Heart left ventricle (tissue), 16 donors: Measurements from ENCODE around the gene ST6GALNAC5. TPM values are rescaled to one million over a fixed set of nuclear protein-coding genes. Genes with fewer than 3 reads are reported as not detected.
"Not testable (repeated sequence)": the region's sequence is repeated elsewhere in the genome, so short reads cannot be mapped to it uniquely, and the experiment has no call there.

ENCODE experiments used
- ATAC-seq, 4 donors: fragments of 200-7000 bp; cut with Tn5 transposase; one replicate each; pipeline ENCODE4 v1.9.1; 2020 to 2022; ENCODE audit warnings: moderate library complexity in 4 of 4, mild to moderate bottlenecking in 3 of 4, moderate number of reproducible peaks in 1 of 4
- DNase-seq, 5 donors: peaks; one replicate each; pipeline ENCODE4 v3.0.0-alpha.2; 2020
- H3K27ac ChIP-seq, 12 donors: fragments of 200-600 bp; sonication (generic) in 4 of 12; one replicate each; pipeline versions ENCODE4 v1.5.0 to v1.8.0; 2016 to 2022; ENCODE audit warnings: mild to moderate bottlenecking in 2 of 12
- H3K27me3 ChIP-seq, 9 donors: fragments of 200-600 bp; sonication (generic) in 2 of 9; one replicate each; pipeline versions ENCODE4 v1.5.1 to v1.8.0; 2016 to 2022; ENCODE audit warnings: mild to moderate bottlenecking in 3 of 9
- H3K36me3 ChIP-seq, 9 donors: fragments of 200-600 bp; sonication (generic) in 2 of 9; one replicate each; pipeline versions ENCODE4 v1.5.0 to v1.8.0; 2018 to 2022; ENCODE audit warnings: mild to moderate bottlenecking in 2 of 9
- H3K4me1 ChIP-seq, 12 donors: fragments of 200-600 bp; sonication (generic) in 4 of 12; one replicate each; pipeline versions ENCODE4 v1.5.0 to v1.8.0; 2016 to 2022; ENCODE audit warnings: mild to moderate bottlenecking in 3 of 12
- H3K4me3 ChIP-seq, 12 donors: fragments of 200-600 bp; sonication (generic) in 4 of 12; one replicate each; pipeline versions ENCODE4 v1.5.0 to v1.8.0; 2017 to 2022; ENCODE audit warnings: mild to moderate bottlenecking in 9 of 12, moderate library complexity in 4 of 12
- H3K9me3 ChIP-seq, 12 donors: fragments of 200-600 bp; sonication (generic) in 4 of 12; one replicate each; pipeline versions ENCODE4 v1.5.0 to v1.8.0; 2016 to 2022; ENCODE audit warnings: mild to moderate bottlenecking in 1 of 12
- POLR2A ChIP-seq, 2 donors: fragments of 450-650 bp; IDR thresholded peaks; one replicate each; pipeline ENCODE4 v1.6.1; 2017; ENCODE audit warnings: antibody characterized with exemption in 2 of 2, mild to moderate bottlenecking in 2 of 2, moderate library complexity in 2 of 2
- WGBS, 4 donors: extraction: QIAGEN DNeasy Blood & Tissue Kit in 2 of 4; methylation state at CpG; one replicate each; pipeline versions ENCODE4 v1.1.5 to v1.1.7; 2013 to 2018; 5-methylcytosine and 5-hydroxymethylcytosine counted together
- intact Hi-C, 10 donors: fragments of 100-400 bp; cut with DNase I; formaldehyde crosslinking; loops; one replicate each; pipeline versions ENCODE4 v1.11.1 to v1.14.2; 2022
- polyA plus RNA-seq, 2 donors: library from polyadenylated mRNA; stranded (reverse); fragments of 200-250 nt; gene quantifications; one replicate each; pipeline ENCODE4 v1.2.3, GENCODE V29; 2013
- total RNA-seq, 9 donors: library from RNA; depleted of rRNA in 2 of 9; stranded (reverse); fragments of >200 nt in 2 of 9; fragmentation: NEBNext Ultra II Directional in 3 of 9; extraction: Animal tissue kit (Norgen Biotek cat#: 25700) in 3 of 9; gene quantifications; one replicate each; pipeline versions ENCODE4 v1.1.0 to v1.2.4, GENCODE V29; 2016 to 2023
- TF ChIP-seq, protein P1 (sequence below), 12 donors: fragments of 200-600 bp; sonication (generic) in 4 of 12; IDR thresholded peaks; one replicate each; pipeline versions ENCODE4 v1.5.0 to v1.8.0; 2018 to 2022; ENCODE audit warnings: antibody characterized with exemption in 12 of 12, mild to moderate bottlenecking in 5 of 12
- donor health status: ischemic (EF 13 %, LVEDD 7.1; RV severe dilation, severe dysfunction).
- donor health status: healthy with polysubstance abuse.
- donor health status: DM: no; HTN: yes; CAD: no.
- donor health status: DM: no; HTN: no; CAD: no.
- donor health status: ischemic (EF 25% LVEDD 6.9; RV normal size, moderate dysfunction).
- donor health status: ischemic (EF 25% LVEDD 5.7; RV mildly dilated, moderate dysfunction).
- donor health status: healthy.
- donor health status: DM: yes; HTN: yes; CAD: no.
- donor health status: ischemic (EF 35%, LVEDD 5.7; RV mildly dilated, moderate dysfunction).
- donor health status: nonischemic (EF 11% LVEDD 7.7; RV severe dilation, severe dysfunction).
- donor health status: DM: yes; HTN: yes; CAD: no.
- donor health status: PGD.
- donor health status: ischemic (EF 29% LVEDD 5.4; RV normal size, mild dysfunction).
- donor health status: nonischemic (EF 23%, LVEDD 6.1; RV moderate dilation, normal function).

ST6GALNAC5 gene
- total and polyA plus RNA-seq, 11 donors, result 0.14 to 0.83 (median 0.45) TPM; not detected in 2

DNA sequence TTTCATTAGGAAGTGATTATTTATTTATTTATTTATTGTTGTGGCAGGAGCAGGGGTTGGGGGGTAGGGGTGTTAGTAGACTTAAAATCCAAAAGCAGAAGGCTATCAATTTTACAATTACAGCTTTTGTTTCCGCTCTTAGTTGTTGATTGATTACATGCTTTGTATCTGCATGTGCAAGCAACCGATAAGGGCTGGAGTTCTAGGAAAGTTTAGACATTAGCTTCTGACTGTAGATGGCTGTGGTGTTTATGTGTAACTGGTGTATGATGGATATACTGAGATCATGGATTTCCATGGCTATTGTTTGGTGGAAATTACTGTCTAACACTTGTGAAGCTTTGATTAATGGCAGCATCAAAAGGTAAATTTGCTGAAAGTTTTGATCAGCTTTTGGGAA is 2.8 kb downstream of the ST6GALNAC5 start:
- ATAC-seq (no peak), DNase-seq (no peak)
- Histone ChIP-seq H3K36me3 (no peaks in the 10 kb centered on the region), H3K27ac (no peak overlapping the region), H3K4me1 (peaks cover 0 to 22% (median 15%) of the 10 kb centered on the region in 12 donors), H3K4me3 (no peak overlapping the region), H3K9me3 (no peaks in the 10 kb centered on the region), H3K27me3 (peaks cover 5 to 63% (median 39%) of the 10 kb centered on the region in 9 donors)
- intact Hi-C loops, result no loop called here
- TF ChIP-seq, protein P1, sequence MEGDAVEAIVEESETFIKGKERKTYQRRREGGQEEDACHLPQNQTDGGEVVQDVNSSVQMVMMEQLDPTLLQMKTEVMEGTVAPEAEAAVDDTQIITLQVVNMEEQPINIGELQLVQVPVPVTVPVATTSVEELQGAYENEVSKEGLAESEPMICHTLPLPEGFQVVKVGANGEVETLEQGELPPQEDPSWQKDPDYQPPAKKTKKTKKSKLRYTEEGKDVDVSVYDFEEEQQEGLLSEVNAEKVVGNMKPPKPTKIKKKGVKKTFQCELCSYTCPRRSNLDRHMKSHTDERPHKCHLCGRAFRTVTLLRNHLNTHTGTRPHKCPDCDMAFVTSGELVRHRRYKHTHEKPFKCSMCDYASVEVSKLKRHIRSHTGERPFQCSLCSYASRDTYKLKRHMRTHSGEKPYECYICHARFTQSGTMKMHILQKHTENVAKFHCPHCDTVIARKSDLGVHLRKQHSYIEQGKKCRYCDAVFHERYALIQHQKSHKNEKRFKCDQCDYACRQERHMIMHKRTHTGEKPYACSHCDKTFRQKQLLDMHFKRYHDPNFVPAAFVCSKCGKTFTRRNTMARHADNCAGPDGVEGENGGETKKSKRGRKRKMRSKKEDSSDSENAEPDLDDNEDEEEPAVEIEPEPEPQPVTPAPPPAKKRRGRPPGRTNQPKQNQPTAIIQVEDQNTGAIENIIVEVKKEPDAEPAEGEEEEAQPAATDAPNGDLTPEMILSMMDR (IDR thresholded peaks at IDR 0.05), result no peak
- no peak for TF ChIP-seq POLR2A (IDR thresholded peaks at IDR 0.05)
- 67 to 81% (median 75%) methylated on average over 2 of the region's 2 CpGs for WGBS, 4 donors

DNA sequence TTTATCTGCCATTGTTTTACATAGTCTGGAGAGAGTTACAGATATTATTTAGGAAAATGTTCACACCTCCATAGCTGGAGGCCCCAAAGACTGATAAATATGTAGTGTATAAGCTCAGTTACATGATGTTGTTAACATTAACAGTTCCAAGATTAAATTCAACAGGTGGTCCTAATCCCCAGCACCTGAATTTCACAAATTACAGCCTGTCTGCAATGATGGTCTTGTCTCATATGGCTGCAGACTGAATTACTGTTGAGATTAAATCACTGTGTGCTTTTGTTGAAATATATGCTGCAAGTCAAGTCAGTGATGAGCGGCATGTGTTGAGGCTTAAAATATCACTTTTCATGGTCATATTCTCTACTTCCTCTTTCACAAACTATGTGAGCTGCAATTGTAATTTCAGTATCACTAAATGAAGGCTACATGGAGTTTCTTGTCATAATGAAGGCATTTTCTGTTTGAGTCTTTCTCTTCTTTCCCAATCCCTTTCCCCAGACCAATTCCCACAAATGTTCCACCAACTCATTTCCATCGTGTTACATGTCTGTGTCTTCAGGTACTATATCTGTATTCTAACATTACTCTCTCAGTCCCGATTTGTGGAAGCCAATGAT is 4.2 kb downstream of the ST6GALNAC5 start:
- ATAC-seq (no peak), DNase-seq (no peak)
- H3K36me3 ChIP-seq, result no peaks in the 10 kb centered on the region
- TF ChIP-seq POLR2A (IDR thresholded peaks at IDR 0.05), result no peak
- TF ChIP-seq, protein P1 (IDR thresholded peaks at IDR 0.05), result no peak
- no peak overlapping the region for H3K4me3 ChIP-seq
- 76 to 84% (median 79%) methylated on average over 3 of the region's 3 CpGs for WGBS, 4 donors
- intact Hi-C loops, result no loop called here
- H3K9me3 ChIP-seq, result no peaks in the 10 kb centered on the region
- peaks cover 0 to 22% (median 15%) of the 10 kb centered on the region in 12 donors for H3K4me1 ChIP-seq
- peaks cover 3 to 49% (median 34%) of the 10 kb centered on the region in 9 donors for H3K27me3 ChIP-seq
- no peak overlapping the region for H3K27ac ChIP-seq

DNA sequence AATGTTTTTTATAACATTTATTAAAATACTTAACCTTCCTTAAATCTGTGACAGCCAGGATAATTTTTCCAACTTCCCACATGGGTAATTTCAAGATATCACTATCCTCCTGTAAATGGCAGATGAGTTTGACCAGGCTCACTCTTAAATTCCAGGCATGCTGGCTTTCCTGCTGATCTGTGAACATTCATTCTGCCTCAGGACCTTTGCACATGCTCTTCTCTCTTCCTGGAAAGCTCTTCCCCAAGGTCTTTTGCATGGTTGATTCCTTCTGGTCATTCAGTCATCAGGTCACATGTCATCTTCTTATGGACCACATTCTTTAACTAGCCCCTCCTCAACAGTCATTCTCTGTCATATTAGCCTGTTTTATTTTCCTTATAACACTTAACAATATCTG is 5.7 kb downstream of the ST6GALNAC5 start:
- no peak overlapping the region for H3K4me3 ChIP-seq
- H3K27ac ChIP-seq, result no peak overlapping the region
- intact Hi-C loops, result no loop called here
- H3K4me1 ChIP-seq, result peaks cover 0 to 11% (median 7%) of the 10 kb centered on the region in 12 donors
- no peaks in the 10 kb centered on the region for H3K36me3 ChIP-seq
- TF ChIP-seq, protein P1 (IDR thresholded peaks at IDR 0.05), result no peak
- no peak for TF ChIP-seq POLR2A (IDR thresholded peaks at IDR 0.05)
- H3K9me3 ChIP-seq, result no peaks in the 10 kb centered on the region
- H3K27me3 ChIP-seq, result peaks cover 0 to 34% (median 22%) of the 10 kb centered on the region in 9 donors
- ATAC-seq, result no peak
- DNase-seq, result no peak

DNA sequence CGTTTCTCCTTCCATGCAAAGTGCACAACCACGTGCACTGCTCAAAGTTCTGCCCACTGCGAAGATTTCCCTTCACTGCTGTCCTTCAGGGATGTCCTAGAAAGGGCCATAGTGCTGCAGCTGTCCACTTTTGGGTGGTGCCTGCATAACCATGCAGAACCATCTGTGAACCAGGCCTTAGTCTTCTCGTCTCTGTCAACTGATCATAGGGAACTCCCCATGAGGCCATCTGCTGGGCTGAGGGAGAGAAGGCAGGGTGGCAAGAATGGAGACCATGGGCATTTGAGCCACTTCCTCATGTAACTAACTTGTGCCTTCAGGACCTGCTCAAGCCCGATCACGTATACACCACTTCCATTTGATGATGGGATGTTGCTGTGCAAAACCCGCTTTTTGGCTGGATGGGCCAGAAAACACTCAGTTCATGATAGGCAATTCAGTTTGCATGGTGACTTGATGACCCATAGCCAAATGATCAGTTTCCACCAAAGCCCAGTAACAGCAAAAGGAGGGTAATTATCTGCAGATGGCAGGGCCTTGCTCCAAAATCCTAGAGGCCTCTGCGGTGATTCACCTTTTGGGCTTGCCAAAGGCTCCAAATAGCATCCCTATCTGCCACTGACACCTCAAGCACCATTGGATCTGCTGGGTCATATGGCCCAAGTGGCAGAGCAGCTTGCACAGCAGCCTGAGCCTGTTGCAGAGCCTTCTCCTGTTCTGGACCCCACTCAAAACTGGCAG is 9.5 kb downstream of the ST6GALNAC5 start:
- no peak overlapping the region for H3K4me3 ChIP-seq
- H3K9me3 ChIP-seq, result no peaks in the 10 kb centered on the region
- TF ChIP-seq POLR2A (IDR thresholded peaks at IDR 0.05), result no peak
- TF ChIP-seq, protein P1 (IDR thresholded peaks at IDR 0.05), result no peak
- no peak overlapping the region for H3K27ac ChIP-seq
- no peaks in the 10 kb centered on the region for H3K36me3 ChIP-seq
- 84 to 87% (median 85%) methylated on average over 7 to 8 of the region's 8 CpGs for WGBS, 4 donors
- DNase-seq, result peak in 2 of 5 donors; percentile 23 to 31
- H3K27me3 ChIP-seq, result no peaks in the 10 kb centered on the region
- H3K4me1 ChIP-seq, result no peaks in the 10 kb centered on the region
- intact Hi-C loops, result no loop called here
- peak in 1 of 4 donors; percentile 41 for ATAC-seq

DNA sequence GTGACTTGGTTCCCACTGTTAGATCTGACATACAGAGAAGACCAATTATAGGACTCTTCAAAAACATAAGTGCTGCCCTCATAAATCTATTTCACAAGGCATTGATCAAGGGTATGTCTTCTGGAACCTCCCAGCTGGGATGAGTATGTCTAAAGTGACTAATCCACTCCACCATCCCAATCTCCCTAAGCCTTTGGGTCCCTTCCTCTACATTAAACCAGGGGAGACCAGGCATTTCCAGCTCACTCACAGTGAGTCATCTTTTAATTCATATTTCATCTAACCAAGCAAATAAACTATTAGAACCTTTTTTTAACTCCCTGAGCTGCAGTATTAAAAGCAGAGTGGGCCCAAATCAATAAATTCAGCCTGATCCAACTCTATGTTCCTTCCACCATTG is 11.7 kb downstream of the ST6GALNAC5 start:
- H3K36me3 ChIP-seq, H3K4me3 ChIP-seq, intact Hi-C loops, H3K27me3 ChIP-seq, H3K4me1 ChIP-seq, H3K27ac ChIP-seq, ATAC-seq, DNase-seq, H3K9me3 ChIP-seq: not testable (repeated sequence)
